ENCODE measurements around the gene SIX5.
"Not testable (repeated sequence)": the region's sequence is repeated elsewhere in the genome, so short reads cannot be mapped to it uniquely, and the experiment has no call there.

SIX5 gene

DNA sequence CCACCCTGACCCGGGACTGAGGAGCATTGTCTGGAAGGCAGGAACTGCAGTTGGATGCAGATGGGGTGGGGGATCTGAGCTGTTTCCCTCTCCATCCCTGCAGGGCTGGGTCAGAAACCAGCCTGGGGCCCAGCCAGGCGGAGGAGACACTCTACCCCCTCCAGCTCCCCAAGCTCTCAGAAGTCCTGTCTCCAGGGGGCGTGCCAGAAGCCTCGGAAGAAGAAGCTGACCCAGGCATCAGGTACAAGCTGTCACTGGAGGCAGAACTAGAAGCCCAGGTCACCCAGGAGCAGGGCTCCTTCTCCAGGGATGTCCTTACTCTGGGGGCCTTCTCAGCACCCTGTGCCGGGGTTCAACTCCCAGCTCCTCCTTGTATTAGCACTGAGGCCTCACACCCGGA is 15.5 kb downstream of the SIX5 start:
- no peak for DNase-seq

DNA sequence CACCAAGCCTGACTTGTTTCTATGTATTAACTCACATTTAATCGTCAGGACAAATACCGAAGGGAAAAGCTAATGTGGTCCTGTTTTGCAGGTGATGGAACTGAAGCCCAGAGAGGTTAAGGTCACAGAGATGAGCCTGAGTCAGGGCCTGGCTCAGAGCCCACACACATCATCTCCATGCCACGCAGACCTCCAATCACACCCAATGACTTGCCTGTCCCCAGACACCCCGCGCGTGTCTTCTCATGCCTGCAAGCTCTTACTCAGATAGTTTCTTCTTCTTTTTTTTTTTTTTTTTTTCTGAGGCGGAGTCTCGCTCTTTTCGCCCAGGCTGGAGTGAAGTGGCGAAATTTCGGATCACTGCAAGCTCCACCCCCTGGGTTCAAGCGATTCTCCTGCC is 16.4 kb downstream of the SIX5 start:
- DNase-seq = no peak

GRCh38 chr19:45751483-45751882 is 17.6 kb downstream of the SIX5 start:
- not testable (repeated sequence) for DNase-seq

DNA sequence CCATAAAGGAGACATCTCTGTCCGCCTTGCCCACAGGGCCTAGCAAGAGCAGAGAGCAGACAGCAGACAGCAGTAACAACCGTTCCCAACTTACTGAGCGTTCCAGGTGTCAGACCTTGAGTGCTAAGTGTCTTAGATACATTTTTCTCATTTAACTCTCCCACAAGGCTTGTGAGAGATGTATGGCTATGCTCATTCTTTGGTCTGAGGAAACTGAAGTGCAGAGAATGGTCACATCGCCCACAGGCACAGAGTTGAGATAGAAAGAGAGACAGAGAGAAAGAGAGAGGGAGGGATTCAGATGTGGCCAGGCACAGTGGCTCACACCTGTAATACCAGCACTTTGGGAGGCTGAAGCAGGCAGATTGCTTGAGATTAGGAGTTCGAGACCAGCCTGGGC is 21.5 kb downstream of the SIX5 start:
- no peak for DNase-seq

- no peak for DNase-seq
Measured at GRCh38 chr19:45746866-45747265, 22.2 kb downstream of the SIX5 start.

GRCh38 chr19:45745606-45746005 is 23.4 kb downstream of the SIX5 start:
- DNase-seq = no peak

DNA sequence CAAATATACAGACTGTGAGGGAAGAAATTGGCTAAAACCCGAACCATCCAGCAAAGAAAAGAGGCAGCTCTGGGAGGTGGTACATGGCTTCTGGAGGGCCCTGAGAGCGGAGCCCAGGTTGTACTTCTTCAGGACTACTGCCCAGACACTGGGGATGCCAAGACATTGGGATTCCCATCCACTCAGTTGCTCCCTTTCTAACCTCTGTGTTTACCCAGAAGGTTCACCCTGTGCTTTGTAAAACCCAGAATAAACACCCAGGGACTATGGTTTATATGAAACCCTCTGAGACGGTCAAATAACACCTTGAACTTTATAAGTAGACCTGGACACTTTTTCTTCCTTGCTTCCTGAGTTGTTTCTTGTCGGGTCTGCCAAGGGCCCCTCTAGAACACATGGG is 26.1 kb downstream of the SIX5 start:
- no peak for DNase-seq

GRCh38 chr19:45739498-45740439 is 29.3 kb downstream of the SIX5 start:
- no peak for DNase-seq

- no peak for DNase-seq
Measured at GRCh38 chr19:45733160-45733810, 35.8 kb downstream of the SIX5 start, which contains the start of gene MEIOSIN. MEIOSIN (plus strand) TSS chr19:45733439; CDS start chr19:45735377, 1,938 bp downstream.

GRCh38 chr19:45730368-45731288 is 38.4 kb downstream of the SIX5 start, which contains the start of gene FBXO46:
FBXO46 (minus strand) TSS chr19:45730896; CDS start chr19:45713495, 17,401 bp downstream.
- DNase-seq = peak; percentile 75 to 97 (median 91)

DNA sequence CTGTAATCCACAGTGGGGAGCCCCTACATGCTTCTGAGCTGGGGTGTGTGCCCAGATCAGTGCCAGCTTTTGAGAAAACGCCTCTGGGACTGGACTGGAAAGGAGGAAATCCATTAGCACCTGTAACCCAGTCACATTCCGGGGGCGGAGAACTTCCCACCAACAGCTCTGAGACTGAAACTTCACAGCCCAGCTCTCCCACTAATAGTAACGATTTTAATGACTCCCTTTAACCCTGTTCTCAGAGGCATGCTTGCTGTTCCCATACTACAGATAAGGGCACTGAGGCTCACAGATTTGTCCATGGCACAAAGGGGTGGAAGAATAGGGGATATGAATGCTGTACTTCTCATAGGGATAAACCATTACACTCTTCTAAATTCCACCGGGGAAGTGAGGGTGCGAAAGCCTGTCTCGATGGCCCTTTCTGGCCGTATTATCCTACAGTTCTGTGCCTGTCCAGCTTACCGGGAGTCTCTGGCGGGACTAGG is 39.2 kb downstream of the SIX5 start:
- DNase-seq = no peak

DNA sequence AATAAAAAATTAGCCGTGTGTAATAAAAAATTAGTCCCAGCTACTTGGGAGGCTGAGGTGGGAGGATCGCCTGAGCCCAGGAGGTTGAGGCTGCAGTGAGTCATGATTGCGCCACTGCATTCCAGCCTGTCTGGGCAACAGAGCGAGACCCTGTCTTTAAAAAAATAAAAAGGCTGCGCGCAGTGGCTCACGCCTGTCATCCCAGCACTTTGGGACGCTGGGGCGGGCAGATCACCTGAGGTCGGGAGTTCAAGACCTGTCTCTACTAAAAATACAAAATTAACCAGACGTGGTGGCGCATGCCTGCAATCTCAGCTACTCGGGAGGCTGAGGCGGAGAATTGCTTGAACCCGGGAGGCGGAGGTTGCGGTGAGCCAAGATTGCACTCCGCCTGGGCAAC is 40.4 kb downstream of the SIX5 start:
- DNase-seq = not testable (repeated sequence)

- DNase-seq = not testable (repeated sequence)
Measured at GRCh38 chr19:45720065-45720464, 49.0 kb downstream of the SIX5 start.

GRCh38 chr19:45717983-45718650 is 50.9 kb downstream of the SIX5 start:
- no peak for DNase-seq

GRCh38 chr19:45717131-45717982 is 51.7 kb downstream of the SIX5 start:
- peak; percentile 93 to 100 (median 97) for DNase-seq

DNA sequence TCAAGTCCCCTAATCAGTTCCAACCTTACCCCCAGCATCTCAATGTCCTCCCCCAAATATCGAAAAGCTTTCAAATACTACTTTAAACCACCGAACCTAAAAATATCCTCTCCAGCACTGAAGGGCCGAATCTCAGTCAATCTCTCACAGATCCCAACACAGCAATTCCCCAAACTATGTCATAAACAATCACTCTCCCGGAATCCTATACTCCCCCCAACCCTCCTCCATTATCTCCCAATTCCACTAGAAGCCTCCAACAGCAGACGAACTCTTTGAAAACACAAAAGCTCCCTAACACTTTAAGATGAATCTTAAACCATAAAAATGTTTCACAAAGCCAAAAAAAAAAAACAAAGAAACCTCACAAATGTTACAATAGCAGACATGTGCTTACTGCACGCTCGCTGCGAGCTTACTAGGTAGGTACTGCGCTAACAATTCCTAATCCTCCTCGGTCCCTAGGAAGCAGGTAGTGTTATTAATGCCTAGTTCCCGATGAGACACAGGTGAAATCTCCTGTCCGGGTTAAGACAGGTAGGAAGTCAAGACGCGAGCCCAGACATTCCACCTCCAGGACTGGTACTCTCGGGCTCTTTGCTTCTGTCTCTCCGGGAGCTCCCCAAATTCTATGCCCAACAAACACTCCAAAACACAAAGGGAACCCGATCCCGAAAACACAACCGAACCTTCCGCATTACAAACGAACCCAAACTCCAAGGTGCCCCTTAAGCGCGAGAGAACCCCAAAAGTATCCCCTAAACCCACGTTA is 52.5 kb downstream of the SIX5 start:
- DNase-seq = peak in 1 of 5 experiments; percentile 27

DNA sequence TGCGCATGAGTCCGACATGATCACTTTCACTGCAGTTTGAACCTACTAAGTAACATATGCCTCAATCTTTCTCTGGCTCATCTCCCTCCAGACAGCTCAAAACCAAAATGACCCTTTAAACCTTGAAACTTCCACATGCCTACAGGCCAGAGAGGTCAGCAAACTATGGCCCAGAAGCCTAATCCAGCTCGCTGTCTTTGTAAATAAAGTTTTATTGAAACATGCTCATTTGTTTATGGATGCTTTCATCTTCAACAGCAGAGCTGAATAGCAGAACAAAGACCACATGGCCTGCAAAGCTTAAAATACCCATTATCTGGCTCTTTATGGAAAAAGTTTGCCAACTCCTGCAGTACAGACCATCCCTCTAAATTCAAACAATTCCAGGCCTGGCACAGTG is 53.9 kb downstream of the SIX5 start:
- no peak for DNase-seq

Measured in T-helper 2 cell (primary cell).